Loucy (cell line): ENCODE results near the gene LCK.

ENCODE experiments used
- EZH2phosphoT487 ChIP-seq: fragments of 200-600 bp; IDR thresholded peaks from 2 replicates; pipeline ENCODE4 v1.6.1; 2018; ENCODE audit warnings: antibody characterized with exemption, mild to moderate bottlenecking, moderate library complexity, borderline replicate concordance
- TF ChIP-seq, protein P1 (sequence below): fragments of 200-600 bp; sonication (generic); conservative IDR thresholded peaks from 2 replicates; pipeline ENCODE4 v1.5.1; 2014; ENCODE audit warnings: mild to moderate bottlenecking, antibody characterized with exemption, low read length

DNA sequence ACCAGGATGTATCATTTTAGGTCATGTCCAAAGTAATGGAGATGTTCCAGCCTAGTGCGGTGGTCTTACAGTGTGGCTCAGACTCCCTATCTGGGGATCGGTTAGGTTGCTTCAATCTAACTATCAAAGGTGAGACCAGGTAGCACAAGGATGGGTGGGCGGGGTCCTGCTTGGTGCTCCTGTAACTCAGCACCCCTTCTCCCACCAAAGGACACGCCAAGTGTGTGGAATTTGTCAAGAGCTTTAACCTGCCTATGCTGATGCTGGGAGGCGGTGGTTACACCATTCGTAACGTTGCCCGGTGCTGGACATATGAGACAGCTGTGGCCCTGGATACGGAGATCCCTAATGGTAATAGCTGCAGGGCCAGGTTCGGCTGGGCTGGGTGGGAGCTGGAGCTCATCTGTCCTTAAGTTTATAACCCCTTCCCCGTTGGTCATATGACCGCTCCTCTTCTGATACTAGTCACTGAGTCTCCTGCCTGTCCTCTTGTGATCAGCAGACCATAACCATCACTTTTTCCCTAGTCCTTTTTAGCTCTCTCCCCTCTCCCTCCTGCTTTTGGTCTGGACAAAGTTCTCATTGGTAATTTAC is 79.6 kb downstream of the LCK start:
- TF ChIP-seq, protein P1, sequence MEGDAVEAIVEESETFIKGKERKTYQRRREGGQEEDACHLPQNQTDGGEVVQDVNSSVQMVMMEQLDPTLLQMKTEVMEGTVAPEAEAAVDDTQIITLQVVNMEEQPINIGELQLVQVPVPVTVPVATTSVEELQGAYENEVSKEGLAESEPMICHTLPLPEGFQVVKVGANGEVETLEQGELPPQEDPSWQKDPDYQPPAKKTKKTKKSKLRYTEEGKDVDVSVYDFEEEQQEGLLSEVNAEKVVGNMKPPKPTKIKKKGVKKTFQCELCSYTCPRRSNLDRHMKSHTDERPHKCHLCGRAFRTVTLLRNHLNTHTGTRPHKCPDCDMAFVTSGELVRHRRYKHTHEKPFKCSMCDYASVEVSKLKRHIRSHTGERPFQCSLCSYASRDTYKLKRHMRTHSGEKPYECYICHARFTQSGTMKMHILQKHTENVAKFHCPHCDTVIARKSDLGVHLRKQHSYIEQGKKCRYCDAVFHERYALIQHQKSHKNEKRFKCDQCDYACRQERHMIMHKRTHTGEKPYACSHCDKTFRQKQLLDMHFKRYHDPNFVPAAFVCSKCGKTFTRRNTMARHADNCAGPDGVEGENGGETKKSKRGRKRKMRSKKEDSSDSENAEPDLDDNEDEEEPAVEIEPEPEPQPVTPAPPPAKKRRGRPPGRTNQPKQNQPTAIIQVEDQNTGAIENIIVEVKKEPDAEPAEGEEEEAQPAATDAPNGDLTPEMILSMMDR, result no peak
- no peak for TF ChIP-seq EZH2phosphoT487
